HG03469 (cell line): ENCODE data around the gene PKD2.

ENCODE experiments used
- ATAC-seq: cut with Tn5 transposase; IDR thresholded peaks from one replicate; pipeline ENCODE4 v1.9.1; 2021; ENCODE audit warnings: mild to moderate bottlenecking, moderate library complexity, moderate number of reproducible peaks; ENCODE audit not compliant: unreplicated experiment

The PKD2 gene

GRCh38 chr4:88007304-88008121 lies at the start of gene PKD2:
Gene PKD2, plus strand, starts transcription at chr4:88007635. Its CDS starts 99 bp downstream, at chr4:88007734.
- ATAC-seq: peak; percentile 64

GRCh38 chr4:87961993-87962392 lies 45.4 kb upstream of the PKD2 start:
- ATAC-seq: no peak

- no peak for ATAC-seq
Measured at GRCh38 chr4:87962398-87963146, 44.9 kb upstream of the PKD2 start.

DNA sequence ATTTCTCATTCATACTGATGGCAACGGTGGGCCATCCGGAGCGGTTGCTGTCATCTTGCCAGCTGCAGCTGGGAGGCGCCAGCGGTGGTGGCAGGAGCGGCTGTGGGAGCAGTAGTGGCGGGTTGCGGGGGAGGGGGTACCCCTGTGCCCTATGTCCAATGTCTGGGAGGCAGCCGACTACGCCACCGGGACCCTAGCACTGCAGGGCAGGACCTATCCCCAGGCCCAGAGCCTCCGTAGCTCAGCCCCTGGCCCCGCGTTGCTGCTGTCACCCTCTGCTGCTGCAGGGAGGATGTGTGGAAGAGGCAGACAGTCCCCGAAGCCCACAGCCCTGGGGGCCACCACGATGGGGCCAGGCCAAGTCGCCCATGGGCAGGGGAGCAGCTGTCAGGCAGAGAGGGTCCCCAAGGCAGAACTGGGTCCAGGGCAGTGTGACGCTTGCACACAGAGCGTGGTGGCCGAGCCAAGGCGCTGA lies 41.9 kb upstream of the PKD2 start:
- no peak for ATAC-seq

- ATAC-seq: no peak
Measured at GRCh38 chr4:87966095-87966496, 41.3 kb upstream of the PKD2 start.

- no peak for ATAC-seq
Measured at GRCh38 chr4:87967193-87967592, 40.2 kb upstream of the PKD2 start.

DNA sequence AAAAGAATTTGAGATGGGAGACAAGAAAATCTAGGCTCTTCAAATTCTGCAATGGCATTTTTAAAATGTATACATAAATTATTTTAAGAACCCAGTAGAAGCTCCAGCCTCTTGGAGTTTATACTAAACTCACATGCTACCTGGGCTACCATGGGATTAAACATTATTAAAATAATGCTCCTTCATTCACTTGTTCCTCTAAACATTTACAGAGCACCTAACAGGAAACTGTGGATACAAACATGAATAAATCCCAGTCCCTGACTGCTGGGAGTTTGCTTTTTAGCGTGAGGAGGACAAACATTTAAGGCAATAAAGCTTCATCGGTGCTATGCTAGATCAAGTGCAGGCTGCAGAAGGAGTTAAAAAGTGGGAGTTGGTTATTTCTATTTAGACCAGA lies 37.3 kb upstream of the PKD2 start:
- ATAC-seq: no peak

DNA sequence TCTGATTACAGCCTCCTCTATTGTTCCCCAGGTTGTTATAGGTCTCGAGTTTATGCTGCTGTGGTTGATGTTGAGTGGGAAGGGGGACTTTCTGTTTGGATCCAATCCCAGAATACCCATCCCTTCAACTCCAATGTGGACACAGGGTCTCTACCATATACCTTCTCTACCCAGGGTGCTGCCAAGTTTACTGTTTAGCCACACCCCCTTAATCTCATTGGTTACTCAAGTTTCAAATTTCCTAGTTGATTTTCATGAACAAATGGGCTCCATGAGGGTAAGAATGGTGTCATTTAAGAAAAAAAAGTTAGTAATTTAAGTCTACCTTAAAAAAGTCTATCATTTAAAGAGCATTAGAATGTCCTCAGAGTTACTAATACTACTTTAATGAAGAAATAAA lies 35.6 kb upstream of the PKD2 start:
- ATAC-seq: no peak

DNA sequence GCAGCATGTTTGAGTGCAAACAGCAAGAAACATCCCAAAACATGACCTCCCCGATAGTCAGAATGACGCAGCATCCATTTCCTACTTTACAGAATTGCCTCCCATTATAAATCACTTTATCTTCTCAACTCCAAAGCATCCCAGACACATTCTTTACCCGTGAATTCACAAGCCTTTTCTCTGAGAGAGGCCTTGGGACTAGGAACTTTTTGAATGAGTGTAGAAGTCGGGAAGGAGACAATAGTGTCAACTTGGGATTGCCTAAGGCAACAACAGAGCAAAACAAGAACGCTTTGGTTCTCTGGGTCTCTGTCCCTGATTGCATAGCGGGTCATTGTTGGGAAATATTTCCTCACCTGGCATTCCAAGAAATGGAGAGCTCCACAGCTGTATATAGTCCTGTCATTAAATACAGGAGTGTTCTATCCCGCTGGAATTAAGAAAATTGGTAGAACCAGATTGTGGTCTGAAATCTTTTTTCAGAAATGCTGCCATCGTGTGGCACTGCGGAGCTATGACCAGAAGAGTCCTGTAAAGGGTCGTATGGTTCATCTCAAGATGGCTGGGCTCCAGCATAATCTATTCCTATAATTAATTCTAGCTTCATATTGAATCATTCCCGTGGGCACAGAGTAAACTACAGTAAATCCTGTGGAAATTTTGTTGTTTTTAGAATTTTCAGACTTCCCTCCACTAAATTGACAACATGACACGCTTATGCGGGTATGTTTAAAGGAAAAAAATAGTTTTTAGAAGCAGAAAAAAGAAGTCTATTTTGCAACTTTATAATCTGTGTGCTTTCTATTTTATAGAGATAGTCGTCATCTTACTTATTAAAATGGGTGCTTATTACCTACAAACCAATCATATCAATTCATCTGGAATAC lies 33.9 kb upstream of the PKD2 start:
- ATAC-seq: peak; percentile 66

- ATAC-seq: no peak
Measured at GRCh38 chr4:87974856-87975462, 32.5 kb upstream of the PKD2 start.

DNA sequence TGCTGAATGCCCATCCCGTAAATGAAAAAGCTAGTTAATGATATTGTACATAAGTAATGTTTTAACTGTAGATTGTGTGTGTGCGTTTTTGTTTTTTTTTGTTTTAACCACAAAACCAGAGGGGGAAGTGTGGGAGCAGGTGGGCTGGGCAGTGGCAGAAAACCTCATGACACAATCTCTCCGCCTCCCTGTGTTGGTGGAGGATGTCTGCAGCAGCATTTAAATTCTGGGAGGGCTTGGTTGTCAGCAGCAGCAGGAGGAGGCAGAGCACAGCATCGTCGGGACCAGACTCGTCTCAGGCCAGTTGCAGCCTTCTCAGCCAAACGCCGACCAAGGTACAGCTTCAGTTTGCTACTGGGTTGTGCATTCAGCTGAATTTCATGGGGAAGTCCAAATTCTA lies 32.0 kb upstream of the PKD2 start, which contains the start of gene SPP1:
TSS of gene SPP1 (plus strand) at position 249 of the 400 bp plus-strand sequence. CDS start 1,182 bp downstream, outside the sequence.
- peak; percentile 56 for ATAC-seq

DNA sequence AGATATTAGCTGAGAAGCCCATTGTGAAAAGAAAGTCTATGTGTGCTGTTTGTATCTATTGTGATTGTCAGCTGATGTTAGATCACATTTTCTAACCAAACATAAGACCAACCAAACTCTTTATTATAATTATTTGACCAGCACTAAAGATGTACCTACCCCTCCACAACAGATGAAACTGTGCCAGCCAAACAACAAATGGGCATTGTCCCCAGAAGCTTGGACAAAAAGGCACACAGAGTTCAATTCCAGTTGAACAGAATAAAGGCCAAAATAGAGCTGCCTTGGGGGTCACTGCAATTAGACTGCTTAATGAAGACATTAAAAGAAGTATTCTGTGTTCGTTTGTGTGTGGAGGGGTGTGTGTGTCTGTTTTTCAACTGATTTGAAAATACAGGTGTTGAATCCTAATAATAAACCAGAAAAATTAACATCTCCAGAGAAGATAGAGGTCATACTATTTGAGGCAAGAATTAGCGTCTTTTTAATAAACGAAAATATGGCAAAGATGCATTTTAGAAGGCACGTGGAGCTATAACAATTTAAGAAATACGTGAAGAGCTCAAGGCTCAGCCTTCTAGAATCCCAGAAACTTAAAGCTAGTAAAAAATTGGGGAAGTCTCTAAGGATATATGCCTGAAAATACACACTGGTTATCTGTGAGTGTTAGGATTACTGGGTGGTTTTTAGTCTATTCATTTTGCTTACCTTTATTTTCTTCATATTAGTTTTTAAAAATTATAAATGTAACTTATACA lies 29.7 kb upstream of the PKD2 start:
- no peak for ATAC-seq

DNA sequence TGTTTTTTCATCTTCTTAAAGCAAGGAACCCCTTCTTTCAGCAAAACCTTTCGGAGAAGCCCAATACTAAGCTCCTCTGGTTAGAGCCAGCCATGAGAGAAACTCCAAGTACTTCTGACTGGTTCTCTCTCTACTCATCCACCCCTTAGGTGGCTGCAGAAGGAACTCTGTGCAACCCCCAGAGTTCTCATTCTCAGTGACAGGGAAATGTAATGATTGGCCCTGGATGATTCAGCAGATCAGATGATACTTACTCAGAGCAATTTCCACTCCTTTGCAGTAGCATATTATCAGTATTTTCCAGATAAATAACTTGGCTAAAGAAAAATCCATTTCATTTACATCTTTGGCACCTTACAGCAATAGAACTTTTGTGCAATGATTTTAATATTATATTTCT lies 28.8 kb upstream of the PKD2 start:
- ATAC-seq: no peak

GRCh38 chr4:87979810-87980209 lies 27.6 kb upstream of the PKD2 start:
- ATAC-seq: no peak

DNA sequence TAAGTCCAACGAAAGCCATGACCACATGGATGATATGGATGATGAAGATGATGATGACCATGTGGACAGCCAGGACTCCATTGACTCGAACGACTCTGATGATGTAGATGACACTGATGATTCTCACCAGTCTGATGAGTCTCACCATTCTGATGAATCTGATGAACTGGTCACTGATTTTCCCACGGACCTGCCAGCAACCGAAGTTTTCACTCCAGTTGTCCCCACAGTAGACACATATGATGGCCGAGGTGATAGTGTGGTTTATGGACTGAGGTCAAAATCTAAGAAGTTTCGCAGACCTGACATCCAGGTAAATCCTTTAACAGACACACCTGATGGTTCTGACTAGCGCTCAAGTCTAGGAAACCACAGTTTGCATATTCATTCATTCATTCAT lies 25.9 kb upstream of the PKD2 start:
- ATAC-seq: no peak

DNA sequence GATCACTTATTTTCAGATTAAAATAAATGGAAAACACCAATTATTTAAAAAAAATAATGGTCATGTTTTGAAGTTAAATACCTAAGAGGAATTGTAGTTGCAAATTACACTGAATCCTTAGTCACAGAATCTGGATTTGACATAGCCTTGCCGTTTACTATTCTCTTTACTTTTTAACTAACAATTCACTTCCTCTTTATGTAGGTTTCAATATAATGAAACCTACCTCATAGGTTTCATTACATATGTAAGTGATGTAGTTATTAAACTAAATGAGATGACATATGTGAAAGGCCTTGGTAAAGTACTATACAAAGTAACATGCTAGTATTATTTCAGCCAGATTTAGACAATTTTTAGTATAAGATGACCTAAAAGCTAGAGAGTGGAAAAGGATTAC lies 25.4 kb upstream of the PKD2 start:
- ATAC-seq: no peak

DNA sequence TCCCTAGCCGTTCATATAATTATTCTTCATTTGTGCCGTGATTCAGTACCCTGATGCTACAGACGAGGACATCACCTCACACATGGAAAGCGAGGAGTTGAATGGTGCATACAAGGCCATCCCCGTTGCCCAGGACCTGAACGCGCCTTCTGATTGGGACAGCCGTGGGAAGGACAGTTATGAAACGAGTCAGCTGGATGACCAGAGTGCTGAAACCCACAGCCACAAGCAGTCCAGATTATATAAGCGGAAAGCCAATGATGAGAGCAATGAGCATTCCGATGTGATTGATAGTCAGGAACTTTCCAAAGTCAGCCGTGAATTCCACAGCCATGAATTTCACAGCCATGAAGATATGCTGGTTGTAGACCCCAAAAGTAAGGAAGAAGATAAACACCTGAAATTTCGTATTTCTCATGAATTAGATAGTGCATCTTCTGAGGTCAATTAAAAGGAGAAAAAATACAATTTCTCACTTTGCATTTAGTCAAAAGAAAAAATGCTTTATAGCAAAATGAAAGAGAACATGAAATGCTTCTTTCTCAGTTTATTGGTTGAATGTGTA lies 24.9 kb upstream of the PKD2 start:
- ATAC-seq: no peak

DNA sequence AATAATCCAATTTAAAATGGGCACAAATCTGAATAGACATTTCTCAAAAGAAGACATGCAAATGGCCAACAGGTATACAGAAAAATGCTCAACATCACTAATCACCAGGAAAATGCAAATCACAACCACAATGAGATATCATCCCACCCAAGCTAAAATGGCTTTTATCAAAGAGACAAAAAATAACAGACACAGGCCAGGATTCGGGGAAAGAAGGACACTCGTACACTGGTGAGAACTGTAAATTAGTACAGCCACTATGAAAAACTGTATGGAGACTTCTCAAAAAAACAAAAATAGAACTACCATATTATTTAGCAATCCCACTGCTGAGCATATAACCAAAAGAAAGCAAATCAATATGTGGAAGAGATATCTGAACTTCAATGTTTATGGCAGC lies 23.4 kb upstream of the PKD2 start:
- ATAC-seq: no peak

DNA sequence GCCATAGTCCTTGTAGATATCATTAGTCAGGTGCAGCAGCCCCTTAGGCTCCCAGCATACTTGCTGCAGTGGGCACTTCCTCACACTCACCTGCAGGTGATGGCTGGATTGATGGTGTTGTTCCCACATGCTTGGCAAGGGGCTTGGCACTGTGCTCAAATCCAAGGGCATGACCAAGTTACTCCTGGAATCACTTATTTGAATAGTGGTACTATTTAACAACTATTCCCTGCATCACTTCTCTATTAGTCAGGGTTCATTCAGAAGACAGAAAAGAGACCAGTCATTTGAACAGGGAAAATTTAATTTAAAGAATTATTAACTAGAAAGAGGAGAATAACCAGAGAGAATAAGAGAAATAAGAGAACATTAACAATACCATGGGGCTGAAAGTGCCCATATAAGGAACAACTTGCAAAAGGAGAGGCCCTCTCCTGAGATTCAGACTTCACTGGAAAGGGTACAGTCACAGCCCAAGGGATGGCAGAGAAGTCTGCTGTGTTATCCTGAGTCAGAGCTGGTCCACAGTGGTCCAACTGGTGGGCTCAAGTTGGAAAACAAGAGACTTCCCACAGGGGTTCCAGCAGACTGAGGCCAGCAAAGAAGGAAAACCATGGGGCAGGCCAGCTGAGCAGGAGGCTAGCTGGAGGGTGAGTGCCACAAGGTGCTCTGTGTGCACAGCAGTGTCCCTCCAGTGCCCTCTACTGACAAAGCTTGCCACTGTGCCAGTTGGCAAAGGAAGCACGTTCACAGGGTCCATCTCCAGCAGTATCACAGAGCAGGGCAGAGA lies 22.1 kb upstream of the PKD2 start:
- ATAC-seq: no peak
